ENCODE data around the gene TRIO. TPM values are rescaled to one million over a fixed set of nuclear protein-coding genes. Genes with fewer than 3 reads are reported as not detected.

The TRIO gene
- total and polyA plus RNA-seq, 2 experiments from 2014 or later, result 18.5 to 78.2 TPM

DNA sequence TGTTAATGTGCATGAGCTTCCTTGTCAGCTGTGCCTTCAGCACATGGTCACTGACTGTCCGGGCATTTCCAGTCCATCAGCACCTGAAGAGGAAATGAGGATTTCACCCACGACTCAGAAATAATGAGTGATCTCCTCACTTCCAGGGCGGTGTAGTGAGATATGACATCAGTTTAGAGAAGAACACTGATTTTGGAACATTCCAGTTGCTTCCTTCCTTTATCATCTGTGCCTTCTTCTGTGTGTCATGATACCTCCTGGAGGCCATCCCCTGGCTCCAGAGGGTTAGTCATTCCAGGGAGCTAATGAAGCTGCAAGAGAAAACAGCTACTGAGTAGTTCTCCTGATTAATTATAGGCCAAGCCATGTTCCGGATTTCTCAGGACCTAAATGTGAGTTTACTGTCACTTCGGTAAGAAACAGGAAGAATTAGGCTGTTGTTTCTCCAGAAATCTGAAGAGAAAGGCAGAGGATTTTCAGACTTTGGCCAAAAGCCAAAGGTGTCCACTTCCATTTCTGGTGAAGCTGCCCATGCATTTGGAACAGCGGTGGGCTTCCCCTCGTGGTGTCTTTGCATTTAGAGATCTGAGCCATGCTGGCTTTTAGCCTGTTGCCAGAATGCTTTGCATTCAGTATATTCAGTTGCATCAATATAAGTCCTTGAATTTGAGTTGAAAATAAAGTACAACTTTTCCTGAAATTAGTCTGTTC lies 277.1 kb downstream of the TRIO start:
- WGBS (ENCODE audit: low lambda C conversion rate, missing lambda C conversion rate), result 83% methylated on average over 7 of the region's 7 CpGs
- H3K36me3 ChIP-seq (replicated peaks; ENCODE audit: insufficient read depth, low read depth), result no peaks in the 10 kb centered on the region
- no peak for DNase-seq (ENCODE audit: low spot score)
- H3K27ac ChIP-seq, result no peak overlapping the region
- H3K9me2 ChIP-seq (replicated peaks; ENCODE audit: insufficient read depth), result no peaks in the 10 kb centered on the region
- no peak overlapping the region for H2AFZ ChIP-seq
- H3K9me3 ChIP-seq (ENCODE audit: low read depth), result no peaks in the 10 kb centered on the region
- H3K79me2 ChIP-seq, result no peaks in the 10 kb centered on the region
- no peaks in the 10 kb centered on the region for H4K20me1 ChIP-seq (ENCODE audit: insufficient read depth, poor library complexity, severe bottlenecking)
- TF ChIP-seq EZH2phosphoT487 (IDR thresholded peaks at IDR 0.05; ENCODE audit: low read depth, severe bottlenecking, unreplicated experiment) (no peak), EZH2 (IDR thresholded peaks at IDR 0.05; ENCODE audit: borderline replicate concordance) (no peak)
- TF ChIP-seq, protein P1, sequence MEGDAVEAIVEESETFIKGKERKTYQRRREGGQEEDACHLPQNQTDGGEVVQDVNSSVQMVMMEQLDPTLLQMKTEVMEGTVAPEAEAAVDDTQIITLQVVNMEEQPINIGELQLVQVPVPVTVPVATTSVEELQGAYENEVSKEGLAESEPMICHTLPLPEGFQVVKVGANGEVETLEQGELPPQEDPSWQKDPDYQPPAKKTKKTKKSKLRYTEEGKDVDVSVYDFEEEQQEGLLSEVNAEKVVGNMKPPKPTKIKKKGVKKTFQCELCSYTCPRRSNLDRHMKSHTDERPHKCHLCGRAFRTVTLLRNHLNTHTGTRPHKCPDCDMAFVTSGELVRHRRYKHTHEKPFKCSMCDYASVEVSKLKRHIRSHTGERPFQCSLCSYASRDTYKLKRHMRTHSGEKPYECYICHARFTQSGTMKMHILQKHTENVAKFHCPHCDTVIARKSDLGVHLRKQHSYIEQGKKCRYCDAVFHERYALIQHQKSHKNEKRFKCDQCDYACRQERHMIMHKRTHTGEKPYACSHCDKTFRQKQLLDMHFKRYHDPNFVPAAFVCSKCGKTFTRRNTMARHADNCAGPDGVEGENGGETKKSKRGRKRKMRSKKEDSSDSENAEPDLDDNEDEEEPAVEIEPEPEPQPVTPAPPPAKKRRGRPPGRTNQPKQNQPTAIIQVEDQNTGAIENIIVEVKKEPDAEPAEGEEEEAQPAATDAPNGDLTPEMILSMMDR (IDR thresholded peaks at IDR 0.05; ENCODE audit: poor library complexity), result no peak
- no peaks in the 10 kb centered on the region for H3K27me3 ChIP-seq
- H3K4me2 ChIP-seq, result no peak overlapping the region
- peaks cover 20% of the 10 kb centered on the region for H3K4me1 ChIP-seq (ENCODE audit: insufficient read depth)
- H3K4me3 ChIP-seq, result no peak overlapping the region

DNA sequence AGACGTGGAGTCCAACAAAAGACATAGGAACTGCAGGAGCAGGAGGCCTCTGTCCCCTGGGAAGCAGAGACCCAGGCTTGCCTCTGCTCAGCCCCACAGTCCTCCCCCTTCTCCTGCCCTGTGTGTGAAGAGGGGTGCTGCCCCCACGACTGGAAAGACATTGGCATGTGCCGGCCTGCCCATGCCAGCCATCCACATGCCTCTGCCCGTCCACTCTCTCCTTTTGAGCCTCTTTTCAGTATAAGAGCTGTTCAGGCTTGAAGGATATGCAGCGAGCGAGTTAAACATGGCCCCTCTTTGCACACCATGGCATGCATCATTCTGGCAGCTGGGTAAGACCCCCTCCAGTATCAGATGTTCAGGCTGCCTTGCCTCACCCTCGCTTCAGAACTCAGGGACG lies 278.7 kb downstream of the TRIO start:
- H3K9me2 ChIP-seq (replicated peaks; ENCODE audit: insufficient read depth), result no peaks in the 10 kb centered on the region
- no peak for DNase-seq (ENCODE audit: low spot score)
- no peaks in the 10 kb centered on the region for H3K36me3 ChIP-seq (replicated peaks; ENCODE audit: insufficient read depth, low read depth)
- no peaks in the 10 kb centered on the region for H3K9me3 ChIP-seq (ENCODE audit: low read depth)
- H3K27me3 ChIP-seq, result no peaks in the 10 kb centered on the region
- no peaks in the 10 kb centered on the region for H4K20me1 ChIP-seq (ENCODE audit: insufficient read depth, poor library complexity, severe bottlenecking)
- 97% methylated on average over 8 of the region's 8 CpGs for WGBS (ENCODE audit: low lambda C conversion rate, missing lambda C conversion rate)
- no peak overlapping the region for H3K4me2 ChIP-seq
- H3K4me3 ChIP-seq, result no peak overlapping the region
- no peaks in the 10 kb centered on the region for H3K79me2 ChIP-seq
- TF ChIP-seq, protein P1 (IDR thresholded peaks at IDR 0.05; ENCODE audit: poor library complexity), result no peak
- TF ChIP-seq EZH2phosphoT487 (IDR thresholded peaks at IDR 0.05; ENCODE audit: low read depth, severe bottlenecking, unreplicated experiment) (no peak), EZH2 (IDR thresholded peaks at IDR 0.05; ENCODE audit: borderline replicate concordance) (no peak)
- no peak overlapping the region for H2AFZ ChIP-seq
- no peak overlapping the region for H3K27ac ChIP-seq
- H3K4me1 ChIP-seq (ENCODE audit: insufficient read depth), result peaks cover 11% of the 10 kb centered on the region

DNA sequence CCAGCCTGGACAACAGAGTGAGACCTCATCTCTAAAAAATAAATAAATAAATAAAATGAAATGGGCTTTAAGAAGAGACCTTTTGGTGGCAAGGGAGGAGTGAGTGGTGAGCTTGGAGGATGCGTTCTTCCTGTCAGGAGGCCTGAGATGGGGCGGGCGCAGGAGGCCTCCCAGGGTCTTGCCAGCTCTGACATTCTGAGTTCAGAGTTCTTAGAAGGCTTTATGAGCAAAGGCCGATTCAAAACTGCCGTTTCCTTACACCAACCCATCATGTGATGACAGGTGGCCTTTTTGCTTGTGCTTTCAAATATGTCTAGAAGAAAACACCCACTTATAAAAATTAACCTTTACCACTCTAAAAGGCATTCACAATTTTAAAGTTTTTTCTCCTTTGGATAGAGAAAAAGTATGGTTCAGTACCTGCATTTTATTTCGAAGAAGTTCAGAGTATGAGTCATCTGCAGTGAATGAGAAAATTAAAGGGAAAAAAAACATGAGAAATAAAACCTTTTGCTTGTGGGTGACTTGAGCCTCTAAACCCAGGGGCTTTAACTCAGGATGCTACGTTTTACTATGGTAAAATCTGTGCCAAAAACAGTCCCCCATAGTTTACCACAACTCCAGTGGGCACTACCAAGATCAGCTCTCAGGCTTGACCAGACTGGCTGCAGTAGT lies 281.0 kb downstream of the TRIO start:
- Histone ChIP-seq H3K9me2 (replicated peaks; ENCODE audit: insufficient read depth) (no peaks in the 10 kb centered on the region), H4K20me1 (ENCODE audit: insufficient read depth, poor library complexity, severe bottlenecking) (no peaks in the 10 kb centered on the region), H2AFZ (no peak overlapping the region), H3K79me2 (no peaks in the 10 kb centered on the region), H3K4me3 (no peak overlapping the region), H3K9me3 (ENCODE audit: low read depth) (no peaks in the 10 kb centered on the region), H3K4me1 (ENCODE audit: insufficient read depth) (peaks cover 10% of the 10 kb centered on the region), H3K27ac (no peak overlapping the region), H3K4me2 (no peak overlapping the region), H3K27me3 (no peaks in the 10 kb centered on the region), H3K36me3 (replicated peaks; ENCODE audit: insufficient read depth, low read depth) (no peaks in the 10 kb centered on the region)
- TF ChIP-seq, protein P1 (IDR thresholded peaks at IDR 0.05; ENCODE audit: poor library complexity), result no peak
- TF ChIP-seq EZH2 (IDR thresholded peaks at IDR 0.05; ENCODE audit: borderline replicate concordance) (no peak), EZH2phosphoT487 (IDR thresholded peaks at IDR 0.05; ENCODE audit: low read depth, severe bottlenecking, unreplicated experiment) (no peak)
- no peak for DNase-seq (ENCODE audit: low spot score)
- WGBS (ENCODE audit: low lambda C conversion rate, missing lambda C conversion rate), result 85% methylated on average over 7 of the region's 7 CpGs
